Nephron progenitor cell (in vitro differentiated cells): ENCODE results near the gene KCND2.
"Not testable (repeated sequence)": the region's sequence is repeated elsewhere in the genome, so short reads cannot be mapped to it uniquely, and the experiment has no call there.

ENCODE experiments used
- DNase-seq: peaks from one replicate; pipeline ENCODE4 v3.0.0; 2021
- H3K27ac Mint-ChIP-seq: 2 replicates; pipeline ENCODE4 v1.8.0; 2021; ENCODE audit warnings: mild to moderate bottlenecking, moderate library complexity, mixed read lengths
- H3K27me3 Mint-ChIP-seq: 2 replicates; pipeline ENCODE4 v1.8.0; 2021; ENCODE audit warnings: mild to moderate bottlenecking, low read depth, mixed read lengths; ENCODE audit not compliant: poor library complexity
- H3K36me3 Mint-ChIP-seq: 2 replicates; pipeline ENCODE4 v1.8.0; 2021; ENCODE audit warnings: low read depth, mixed read lengths
- H3K4me1 Mint-ChIP-seq: 2 replicates; pipeline ENCODE4 v1.8.0; 2021; ENCODE audit warnings: mixed read lengths
- H3K4me3 Mint-ChIP-seq: 2 replicates; pipeline ENCODE4 v1.8.0; 2021; ENCODE audit warnings: mild to moderate bottlenecking, moderate library complexity, mixed read lengths
- H3K9me3 Mint-ChIP-seq: 2 replicates; pipeline ENCODE4 v1.8.0; 2021; ENCODE audit warnings: mild to moderate bottlenecking, moderate library complexity, mixed read lengths
- CTCF ChIP-seq: fragments of 200-600 bp; sonication (generic); IDR thresholded peaks from 2 replicates; pipeline ENCODE4 v1.5.0; 2021; ENCODE audit warnings: antibody characterized with exemption

The KCND2 gene

GRCh38 chr7:120780938-120781337 lies 508.0 kb downstream of the KCND2 start:
- no peak for DNase-seq
- Mint-ChIP-seq H3K4me3 (no peak overlapping the region), H3K36me3 (no peaks in the 10 kb centered on the region), H3K9me3 (no peaks in the 10 kb centered on the region), H3K4me1 (peaks cover 17% of the 10 kb centered on the region), H3K27me3 (peaks cover 3% of the 10 kb centered on the region), H3K27ac (no peak overlapping the region)
- no peak for TF ChIP-seq CTCF

- H3K27me3 Mint-ChIP-seq, H3K27ac Mint-ChIP-seq, H3K9me3 Mint-ChIP-seq, DNase-seq, H3K36me3 Mint-ChIP-seq, H3K4me3 Mint-ChIP-seq: not testable (repeated sequence)
- H3K4me1 Mint-ChIP-seq = peaks cover 24% of the 10 kb centered on the region
Measured at GRCh38 chr7:120781924-120782323, 508.9 kb downstream of the KCND2 start.

- peaks cover under 1% of the 10 kb centered on the region for H3K36me3 Mint-ChIP-seq
- no peak overlapping the region for H3K4me3 Mint-ChIP-seq
- no peaks in the 10 kb centered on the region for H3K9me3 Mint-ChIP-seq
- no peak for DNase-seq
- H3K4me1 Mint-ChIP-seq = peaks cover 24% of the 10 kb centered on the region
- H3K27me3 Mint-ChIP-seq = peaks cover 3% of the 10 kb centered on the region
- no peak overlapping the region for H3K27ac Mint-ChIP-seq
- TF ChIP-seq CTCF = no peak
Measured at GRCh38 chr7:120783273-120783672, 510.3 kb downstream of the KCND2 start.

- Mint-ChIP-seq H3K4me1 (peaks cover 24% of the 10 kb centered on the region), H3K36me3 (peaks cover 5% of the 10 kb centered on the region), H3K27ac (peak overlapping the region; percentile 10), H3K4me3 (no peak overlapping the region), H3K27me3 (peaks cover 3% of the 10 kb centered on the region), H3K9me3 (no peaks in the 10 kb centered on the region)
- TF ChIP-seq CTCF = no peak
- DNase-seq = no peak
Measured at GRCh38 chr7:120783721-120784120, 510.7 kb downstream of the KCND2 start.

GRCh38 chr7:120785095-120785494 lies 512.1 kb downstream of the KCND2 start:
- no peak for TF ChIP-seq CTCF
- H3K36me3 Mint-ChIP-seq = peaks cover 8% of the 10 kb centered on the region
- no peak overlapping the region for H3K4me3 Mint-ChIP-seq
- no peaks in the 10 kb centered on the region for H3K9me3 Mint-ChIP-seq
- peaks cover 24% of the 10 kb centered on the region for H3K4me1 Mint-ChIP-seq
- peaks cover 3% of the 10 kb centered on the region for H3K27me3 Mint-ChIP-seq
- no peak for DNase-seq
- H3K27ac Mint-ChIP-seq = no peak overlapping the region

GRCh38 chr7:120792091-120792860 lies 519.3 kb downstream of the KCND2 start:
- peaks cover 4% of the 10 kb centered on the region for H3K27me3 Mint-ChIP-seq
- peaks cover 11% of the 10 kb centered on the region for H3K4me1 Mint-ChIP-seq
- no peak overlapping the region for H3K27ac Mint-ChIP-seq
- peak; percentile 85 for TF ChIP-seq CTCF
- H3K9me3 Mint-ChIP-seq = no peaks in the 10 kb centered on the region
- peaks cover 30% of the 10 kb centered on the region for H3K36me3 Mint-ChIP-seq
- peak; percentile 84 for DNase-seq
- no peak overlapping the region for H3K4me3 Mint-ChIP-seq
